Stimulated activated naive CD8-positive, alpha-beta T cell treated with anti-CD3 and anti-CD28 coated beads, Interleukin-15, amount 100 ng/mL, for 72 hours (primary cell): Measurements from ENCODE around the gene FHL3.

ENCODE experiments used
- ATAC-seq: fragments of 150-1000 bp; cut with Tn5 transposase; 2 replicates; pipeline ENCODE4 v1.10.0; 2021; ENCODE audit warnings: mild to moderate bottlenecking, moderate library complexity
- DNase-seq, 2 donors: peaks; one replicate each; pipeline ENCODE4 v3.0.0; 2021 to 2022
- H3K27ac Mint-ChIP-seq, 2 donors: one replicate each; pipeline ENCODE4 v1.8.0; 2022; ENCODE audit warnings: mild to moderate bottlenecking in 2 of 2, mixed read lengths in 2 of 2, moderate library complexity in 2 of 2
- H3K27me3 Mint-ChIP-seq: one replicate; pipeline ENCODE4 v1.8.0; 2022; ENCODE audit warnings: mixed read lengths
- H3K4me1 Mint-ChIP-seq: one replicate; pipeline ENCODE4 v1.8.0; 2022; ENCODE audit warnings: mild to moderate bottlenecking, mixed read lengths
- H3K4me3 Mint-ChIP-seq, 2 donors: one replicate each; pipeline ENCODE4 v1.8.0; 2022; ENCODE audit warnings: mild to moderate bottlenecking in 2 of 2, mixed read lengths in 2 of 2, moderate library complexity in 1 of 2
- H3K9me3 Mint-ChIP-seq, 2 donors: one replicate each; pipeline ENCODE4 v1.8.0; 2022; ENCODE audit warnings: mixed read lengths in 2 of 2

FHL3 gene

DNA sequence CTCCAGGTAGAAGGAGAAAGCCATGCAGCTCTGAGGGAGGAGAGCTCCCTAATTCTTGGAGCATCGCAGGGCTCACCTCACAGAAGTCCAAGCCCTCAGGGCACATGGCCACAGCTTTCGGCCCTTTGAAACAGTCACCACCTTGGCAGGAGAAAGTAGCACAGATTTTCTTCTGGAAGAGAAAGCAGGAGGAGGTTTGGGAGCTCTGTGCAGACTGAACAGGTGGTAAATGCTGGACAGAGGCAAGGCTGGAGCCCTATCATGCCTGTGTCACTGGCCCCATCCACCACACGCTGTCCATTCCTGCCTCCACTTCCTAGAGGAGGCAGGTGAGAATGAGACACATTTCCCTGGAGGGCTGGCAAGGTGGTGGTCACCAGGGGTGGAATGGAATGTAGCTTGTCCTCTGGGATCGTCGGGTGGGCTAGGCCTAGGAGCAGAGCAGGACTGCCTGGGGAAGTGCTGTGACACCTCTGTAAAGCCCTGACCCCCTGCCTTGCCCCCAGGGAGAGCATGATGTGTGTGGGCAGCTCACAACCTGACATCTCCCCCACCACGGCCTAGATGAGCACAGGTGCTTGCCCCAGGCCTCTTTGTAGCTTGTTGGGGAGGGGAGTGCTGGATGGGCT, 55.7 kb downstream of the FHL3 start:
- peaks cover 34% of the 10 kb centered on the region for H3K4me1 Mint-ChIP-seq
- H3K27me3 Mint-ChIP-seq, result no peaks in the 10 kb centered on the region
- no peaks in the 10 kb centered on the region for H3K9me3 Mint-ChIP-seq
- H3K4me3 Mint-ChIP-seq, result no peak overlapping the region
- DNase-seq, result no peak
- ATAC-seq, result no peak
- H3K27ac Mint-ChIP-seq, result peak overlapping the region; percentile 40 to 42

DNA sequence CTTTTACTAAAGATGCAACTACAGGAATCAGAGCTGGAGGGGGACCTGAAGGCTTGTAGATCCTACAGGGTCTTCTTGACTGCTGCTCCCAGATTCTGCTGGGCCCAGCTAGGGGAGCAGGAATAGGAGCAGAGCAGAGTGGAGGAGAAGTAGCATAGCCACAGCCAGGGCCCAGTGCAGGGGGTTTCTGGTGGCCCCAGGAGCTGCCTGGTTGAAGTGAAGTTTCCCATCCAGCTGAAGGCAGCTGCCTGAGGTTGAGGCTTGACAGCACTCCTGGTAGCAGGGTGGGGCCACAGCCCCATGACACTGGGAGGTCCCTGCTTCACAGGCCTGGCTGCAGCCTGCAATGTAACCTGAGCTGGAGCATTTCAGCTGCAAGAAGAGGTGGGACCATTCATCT, 56.5 kb downstream of the FHL3 start:
- Mint-ChIP-seq H3K4me3 (no peak overlapping the region), H3K9me3 (no peaks in the 10 kb centered on the region), H3K27me3 (no peaks in the 10 kb centered on the region), H3K4me1 (peaks cover 34% of the 10 kb centered on the region), H3K27ac (no peak overlapping the region)
- ATAC-seq, result no peak
- no peak for DNase-seq

DNA sequence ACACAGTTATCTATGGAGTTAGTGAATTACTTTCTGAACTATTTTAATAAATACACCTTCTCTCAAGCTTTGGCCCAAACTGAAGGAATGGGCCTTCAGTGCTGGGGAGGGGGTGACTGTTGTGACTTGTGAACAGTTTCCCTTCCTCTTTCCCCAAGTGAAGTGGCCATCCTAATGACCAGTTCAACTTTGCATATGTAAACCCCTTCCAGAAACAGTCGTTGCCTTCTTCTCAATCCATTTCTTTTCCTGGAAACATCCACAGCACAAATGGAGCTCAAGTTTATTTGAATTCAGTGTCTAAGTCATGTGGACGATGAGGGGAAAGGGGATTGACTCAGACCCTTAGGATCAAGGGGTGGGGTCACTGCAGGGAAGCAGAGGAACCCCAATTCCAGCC, 57.1 kb downstream of the FHL3 start:
- H3K4me3 Mint-ChIP-seq, result no peak overlapping the region
- H3K27ac Mint-ChIP-seq, result no peak overlapping the region
- H3K9me3 Mint-ChIP-seq, result no peaks in the 10 kb centered on the region
- ATAC-seq (no peak), DNase-seq (no peak)
- peaks cover 36% of the 10 kb centered on the region for H3K4me1 Mint-ChIP-seq
- H3K27me3 Mint-ChIP-seq, result no peaks in the 10 kb centered on the region

DNA sequence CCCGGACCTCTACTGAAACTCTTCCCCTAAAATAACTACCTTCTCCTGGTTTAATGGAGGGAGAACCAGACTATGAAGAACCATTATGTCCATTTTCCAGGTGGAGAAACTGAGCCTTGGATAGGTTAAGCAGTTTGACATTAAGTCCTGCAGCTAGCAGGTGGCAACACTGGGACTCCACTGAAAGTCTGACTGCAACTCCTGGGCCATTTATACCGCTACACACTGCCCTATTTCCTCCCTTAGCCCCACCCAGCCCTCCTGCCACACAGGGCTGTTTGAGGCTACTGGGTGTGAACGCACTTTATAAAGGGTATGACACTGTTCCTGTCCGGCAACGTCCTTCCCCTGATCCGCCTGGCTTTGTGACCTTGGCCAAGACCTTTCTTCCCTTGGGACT, 58.0 kb downstream of the FHL3 start:
- Mint-ChIP-seq H3K27ac (peak overlapping the region; percentile 100), H3K27me3 (no peaks in the 10 kb centered on the region), H3K4me1 (peaks cover 38% of the 10 kb centered on the region), H3K9me3 (no peaks in the 10 kb centered on the region), H3K4me3 (peak overlapping the region; percentile 94 to 98)
- no peak for DNase-seq
- ATAC-seq, result peak; percentile 38
